HG03108 (cell line): ENCODE measurements around the gene ZNF48.
A peak's percentile ranks its signal among the peaks of the same experiment; 100 is the strongest.

ENCODE experiments used
- ATAC-seq: cut with Tn5 transposase; IDR thresholded peaks from one replicate; pipeline ENCODE4 v1.9.1; 2021; ENCODE audit warnings: moderate library complexity; ENCODE audit not compliant: unreplicated experiment

ZNF48 gene

GRCh38 chr16:30395155-30395991 is at the start of gene ZNF48:
TSS of gene ZNF48 (plus strand) at chr16:30395420. CDS start at chr16:30395795, 375 bp downstream.
- peak; percentile 64 for ATAC-seq

- no peak for ATAC-seq
These were observed 48.9 kb upstream of the ZNF48 start for GRCh38 chr16:30346286-30346685.

GRCh38 chr16:30348113-30348512 is 47.1 kb upstream of the ZNF48 start:
- no peak for ATAC-seq

GRCh38 chr16:30348929-30349328 is 46.3 kb upstream of the ZNF48 start:
- no peak for ATAC-seq

- peak; percentile 39 for ATAC-seq
These were observed 45.5 kb upstream of the ZNF48 start for GRCh38 chr16:30349675-30350074.

GRCh38 chr16:30350134-30350871 is 44.9 kb upstream of the ZNF48 start:
- peak; percentile 42 for ATAC-seq

- no peak for ATAC-seq
These were observed 44.2 kb upstream of the ZNF48 start for GRCh38 chr16:30351001-30351441.

GRCh38 chr16:30351586-30352419 is 43.4 kb upstream of the ZNF48 start:
- no peak for ATAC-seq

GRCh38 chr16:30352488-30353401 is 42.5 kb upstream of the ZNF48 start:
- ATAC-seq = no peak

GRCh38 chr16:30353438-30354129 is 41.6 kb upstream of the ZNF48 start:
- no peak for ATAC-seq

- ATAC-seq = no peak
These were observed 40.6 kb upstream of the ZNF48 start for GRCh38 chr16:30354423-30355143.

- peak; percentile 54 for ATAC-seq
These were observed 39.9 kb upstream of the ZNF48 start, which contains the start of gene CD2BP2 for GRCh38 chr16:30355144-30355953. TSS of gene CD2BP2 (minus strand) at chr16:30355308. CDS start at chr16:30354681, 627 bp downstream.

- ATAC-seq = no peak
These were observed 39.3 kb upstream of the ZNF48 start for GRCh38 chr16:30355954-30356308.

- ATAC-seq = no peak
These were observed 38.7 kb upstream of the ZNF48 start for GRCh38 chr16:30356401-30357084.

- ATAC-seq = no peak
These were observed 38.0 kb upstream of the ZNF48 start for GRCh38 chr16:30357085-30357714.

GRCh38 chr16:30357715-30358576 is 37.3 kb upstream of the ZNF48 start:
- no peak for ATAC-seq
